PC-3 (cell line): ENCODE data around the gene POLR2C.

ENCODE experiments used
- EZH2 ChIP-seq: fragments of 300-600 bp; sonication (generic); IDR thresholded peaks from one replicate; pipeline ENCODE4 v1.6.1; 2017; ENCODE audit warnings: antibody characterized with exemption, mild to moderate bottlenecking, low read length; ENCODE audit not compliant: unreplicated experiment
- EZH2phosphoT487 ChIP-seq: fragments of 300-600 bp; sonication (generic); IDR thresholded peaks from 2 replicates; pipeline ENCODE4 v1.6.1; 2018; ENCODE audit warnings: mild to moderate bottlenecking, antibody characterized with exemption, low read length, borderline replicate concordance
- TF ChIP-seq, protein P1 (sequence below): fragments of 300-600 bp; sonication (generic); conservative IDR thresholded peaks from 2 replicates; pipeline ENCODE4 v1.5.1; 2017; ENCODE audit warnings: antibody characterized with exemption, low read depth, mild to moderate bottlenecking, low read length

GRCh38 chr16:57474671-57475661 is 12.5 kb downstream of the POLR2C start:
- TF ChIP-seq, protein P1, sequence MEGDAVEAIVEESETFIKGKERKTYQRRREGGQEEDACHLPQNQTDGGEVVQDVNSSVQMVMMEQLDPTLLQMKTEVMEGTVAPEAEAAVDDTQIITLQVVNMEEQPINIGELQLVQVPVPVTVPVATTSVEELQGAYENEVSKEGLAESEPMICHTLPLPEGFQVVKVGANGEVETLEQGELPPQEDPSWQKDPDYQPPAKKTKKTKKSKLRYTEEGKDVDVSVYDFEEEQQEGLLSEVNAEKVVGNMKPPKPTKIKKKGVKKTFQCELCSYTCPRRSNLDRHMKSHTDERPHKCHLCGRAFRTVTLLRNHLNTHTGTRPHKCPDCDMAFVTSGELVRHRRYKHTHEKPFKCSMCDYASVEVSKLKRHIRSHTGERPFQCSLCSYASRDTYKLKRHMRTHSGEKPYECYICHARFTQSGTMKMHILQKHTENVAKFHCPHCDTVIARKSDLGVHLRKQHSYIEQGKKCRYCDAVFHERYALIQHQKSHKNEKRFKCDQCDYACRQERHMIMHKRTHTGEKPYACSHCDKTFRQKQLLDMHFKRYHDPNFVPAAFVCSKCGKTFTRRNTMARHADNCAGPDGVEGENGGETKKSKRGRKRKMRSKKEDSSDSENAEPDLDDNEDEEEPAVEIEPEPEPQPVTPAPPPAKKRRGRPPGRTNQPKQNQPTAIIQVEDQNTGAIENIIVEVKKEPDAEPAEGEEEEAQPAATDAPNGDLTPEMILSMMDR: no peak
- TF ChIP-seq EZH2phosphoT487 (no peak), EZH2 (no peak)
